MCF 10A (cell line): Measurements from ENCODE around the gene SOX15. TPM values are rescaled to one million over a fixed set of nuclear protein-coding genes. Genes with fewer than 3 reads are reported as not detected.

Experiments
- BruUV-seq: library from RNA; stranded (reverse); fragments of 400-500 nt; replicated peaks from 2 replicates; lab custom pipeline; 2021; lab: Mats Ljungman, UMichigan
- CTCF ChIA-PET: fragments of 300-600 bp; sonication (Branson Sonifier 250); formaldehyde crosslinking; extraction: SDS; loops from one replicate; lab custom pipeline; 2021; ENCODE audit warnings: antibody characterized with exemption, inconsistent platforms; lab: Yijun Ruan, JAX
- POLR2A ChIA-PET: fragments of 300-600, 350-650 bp; sonication (Branson Sonifier 250); formaldehyde crosslinking; extraction: SDS; loops from one replicate; lab custom pipeline; 2020; ENCODE audit warnings: antibody characterized with exemption, inconsistent platforms; lab: Yijun Ruan, JAX
- DNase-seq: peaks from one replicate; pipeline ENCODE4 v3.0.0-alpha.2; 2018; ENCODE audit not compliant: unreplicated experiment
- H3K27ac Mint-ChIP-seq: one replicate; pipeline ENCODE4 v1.8.0; 2022; ENCODE audit warnings: mild to moderate bottlenecking, low read depth, mixed read lengths; ENCODE audit not compliant: unreplicated experiment
- H3K27me3 Mint-ChIP-seq: one replicate; pipeline ENCODE4 v1.8.0; 2022; ENCODE audit warnings: mixed read lengths; ENCODE audit not compliant: insufficient read depth, unreplicated experiment
- H3K36me3 Mint-ChIP-seq: one replicate; pipeline ENCODE4 v1.8.0; 2022; ENCODE audit warnings: mild to moderate bottlenecking, moderate library complexity, mixed read lengths; ENCODE audit not compliant: insufficient read depth, unreplicated experiment
- H3K4me1 Mint-ChIP-seq: one replicate; pipeline ENCODE4 v1.8.0; 2022; ENCODE audit warnings: mixed read lengths; ENCODE audit not compliant: insufficient read depth, unreplicated experiment
- H3K4me3 Mint-ChIP-seq: one replicate; pipeline ENCODE4 v1.8.0; 2022; ENCODE audit warnings: mild to moderate bottlenecking, moderate library complexity, mixed read lengths; ENCODE audit not compliant: unreplicated experiment
- H3K9me3 Mint-ChIP-seq: one replicate; pipeline ENCODE4 v1.8.0; 2022; ENCODE audit warnings: mixed read lengths; ENCODE audit not compliant: unreplicated experiment
- CTCF ChIP-seq: fragments of 200-600 bp; IDR thresholded peaks from one replicate; pipeline ENCODE4 v1.8.0; 2022; ENCODE audit warnings: antibody characterized with exemption, mild to moderate bottlenecking; ENCODE audit not compliant: unreplicated experiment
- intact Hi-C: fragments of 100-400 bp; cut with micrococcal nuclease; formaldehyde crosslinking; loops from 2 replicates; pipeline ENCODE4 v1.14.1; 2022
- total RNA-seq: library from RNA; stranded (reverse); gene quantifications from 2 replicates; pipeline ENCODE4 v1.2.3, GENCODE V29; 2022

Gene SOX15
- total RNA-seq, 1 experiment from 2014 or later = 34.4 TPM

- Mint-ChIP-seq H3K4me1 (peaks cover 47% of the 10 kb centered on the region), H3K27me3 (no peaks in the 10 kb centered on the region), H3K27ac (peak overlapping the region; percentile 86), H3K4me3 (peak overlapping the region; percentile 76), H3K9me3 (no peaks in the 10 kb centered on the region), H3K36me3 (peaks cover 30% of the 10 kb centered on the region)
- ChIA-PET CTCF (interaction anchor here (0.6 to 7.7 kb wide), 20 partner anchors 9 to 541 kb away, joined by 3 to 89 read pairs (median 4); partner anchors contain the start of genes CD68, FXR2, SENP3 and TMEM102), POLR2A (interaction anchor here (0.5 to 14.9 kb wide), 8 partner anchors 9 to 282 kb away, joined by 3 to 303 read pairs (median 28); partner anchors contain the start of genes CD68, FXR2, SAT2 and TP53)
- BruUV-seq = no TSS peak
- intact Hi-C loops = loop anchor here (1.0 kb wide), 2 partner anchors 15 to 101 kb away; partner anchors contain the start of gene WRAP53
- DNase-seq = peak; percentile 88
- peak; percentile 60 for TF ChIP-seq CTCF
Measured at GRCh38 chr17:7586673-7587419, 3.0 kb downstream of the SOX15 start.

- ChIA-PET POLR2A (interaction anchor here (0.7 to 14.9 kb wide), 24 partner anchors 8 to 548 kb away, joined by 3 to 303 read pairs (median 5); partner anchors contain the start of genes CD68, FXR2, NEURL4 and POLR2A), CTCF (interaction anchor here (0.6 to 7.7 kb wide), 5 partner anchors 8 to 1339 kb away, joined by 3 to 89 read pairs (median 3); partner anchors contain the start of genes SAT2, TP53 and WRAP53)
- no peaks in the 10 kb centered on the region for H3K27me3 Mint-ChIP-seq
- H3K27ac Mint-ChIP-seq = peak within 1 kb of the TSS; percentile 100
- H3K4me1 Mint-ChIP-seq = peaks cover 56% of the 10 kb centered on the region
- peak; percentile 98 for DNase-seq
- no peak for TF ChIP-seq CTCF
- TSS peak; percentile 70 for BruUV-seq
- peak within 1 kb of the TSS; percentile 93 for H3K4me3 Mint-ChIP-seq
- intact Hi-C loops = no loop called here
- no peaks in the 10 kb centered on the region for H3K9me3 Mint-ChIP-seq
- H3K36me3 Mint-ChIP-seq = peaks cover 45% of the 10 kb centered on the region
Measured at GRCh38 chr17:7583253-7584109, 6.4 kb downstream of the SOX15 start, which contains the start of gene MPDU1. TSS of gene MPDU1 (plus strand) at chr17:7583852. CDS start at chr17:7583863, 11 bp downstream.

GRCh38 chr17:7582396-7583252, 7.3 kb downstream of the SOX15 start:
- Mint-ChIP-seq H3K36me3 (peaks cover 54% of the 10 kb centered on the region), H3K4me3 (peak overlapping the region; percentile 93), H3K4me1 (peaks cover 53% of the 10 kb centered on the region), H3K9me3 (no peaks in the 10 kb centered on the region), H3K27me3 (no peaks in the 10 kb centered on the region), H3K27ac (peak overlapping the region; percentile 100)
- DNase-seq = no peak
- ChIA-PET CTCF (interaction anchor here (0.6 to 7.7 kb wide), 4 partner anchors 8 to 103 kb away, joined by 3 to 89 read pairs (median 12); partner anchors contain the start of genes TP53 and WRAP53), POLR2A (interaction anchor here (0.7 to 14.9 kb wide), 16 partner anchors 5 to 362 kb away, joined by 3 to 303 read pairs (median 10); partner anchors contain the start of genes CD68, FXR2, MPDU1 and POLR2A)
- no peak for TF ChIP-seq CTCF
- BruUV-seq = no TSS peak
- intact Hi-C loops = no loop called here
